Endothelial cell of umbilical vein (primary cell): ENCODE data around the gene SLC35D1. TPM values are rescaled to one million over a fixed set of nuclear protein-coding genes. Genes with fewer than 3 reads are reported as not detected.

Source experiments
- BruUV-seq: library from RNA; stranded (reverse); fragments of 400-500 nt; replicated peaks from 2 replicates; lab custom pipeline; 2021; lab: Mats Ljungman, UMichigan
- CTCF ChIA-PET: fragments of 300-600, 350-600 bp; sonication (Branson Sonifier 250); formaldehyde crosslinking; loops from one replicate; lab custom pipeline; 2021; ENCODE audit warnings: antibody characterized with exemption, inconsistent platforms; lab: Charles Lee
- POLR2A ChIA-PET: fragments of 300-600, 350-600 bp; sonication (Branson Sonifier 250); formaldehyde crosslinking; loops from one replicate; lab custom pipeline; 2021; ENCODE audit warnings: antibody characterized with exemption, inconsistent platforms; lab: Charles Lee
- DNase-seq: peaks from one replicate; pipeline ENCODE4 v3.0.0-alpha.2; 2011; ENCODE audit warnings: low read depth, low spot score
- FAIRE-seq: peaks from 2 replicates; lab custom pipeline; 2011; peaks lifted over from hg19 to GRCh38; lab: Jason Lieb, UNC
- H2AFZ ChIP-seq: 2 replicates; pipeline ENCODE4 v1.6.0; 2012; ENCODE audit warnings: low read depth, low read length, control low read depth, inconsistent platforms
- H3K27ac ChIP-seq: 2 replicates; pipeline ENCODE4 v1.5.1; 2011; ENCODE audit warnings: low read depth, mild to moderate bottlenecking, control low read depth, low read length, moderate library complexity; ENCODE audit not compliant: insufficient read depth
- H3K27me3 ChIP-seq, 2 experiments: 2 replicates each; pipeline versions ENCODE4 v1.6.0 to v1.6.1; 2011; ENCODE audit warnings: low read length in 2 of 2, mixed read lengths in 1 of 2; ENCODE audit not compliant: control insufficient read depth in 2 of 2, insufficient read depth in 2 of 2
- H3K36me3 ChIP-seq, 2 experiments: 2 replicates in 1 of 2; 3 replicates in 1 of 2; pipeline ENCODE4 v1.5.1; 2011; ENCODE audit warnings: low read length in 2 of 2, mild to moderate bottlenecking in 1 of 2, moderate library complexity in 1 of 2; ENCODE audit not compliant: control insufficient read depth in 2 of 2, insufficient read depth in 2 of 2; ENCODE audit errors: extremely low read depth in 1 of 2
- H3K4me1 ChIP-seq: 3 replicates; pipeline ENCODE4 v1.5.1; 2011; ENCODE audit warnings: mild to moderate bottlenecking, low read length; ENCODE audit not compliant: control insufficient read depth, insufficient read depth; ENCODE audit errors: extremely low read depth
- H3K4me2 ChIP-seq: 2 replicates; pipeline ENCODE4 v1.6.1; 2011; ENCODE audit warnings: low read length, control low read depth, mixed read lengths; ENCODE audit not compliant: insufficient read depth
- H3K4me3 ChIP-seq, 3 experiments: fragments of 200-600 bp in 1 of 3; sonication (generic), shearing (Covaris generic) in 1 of 3; replicated peaks in 1 of 3; 2 replicates each; pipeline ENCODE4 v1.5.1; 2011 to 2016; ENCODE audit warnings: control low read depth in 3 of 3, low read length in 3 of 3, mild to moderate bottlenecking in 2 of 3, inconsistent platforms in 1 of 3, low read depth in 1 of 3, moderate library complexity in 1 of 3; ENCODE audit not compliant: insufficient read depth in 1 of 3
- H3K79me2 ChIP-seq: 2 replicates; pipeline ENCODE4 v1.6.0; 2012; ENCODE audit warnings: low read length, inconsistent platforms; ENCODE audit not compliant: control insufficient read depth, insufficient read depth
- H3K9ac ChIP-seq: replicated peaks from 2 replicates; pipeline ENCODE3; 2011; ENCODE audit warnings: low read length, control low read depth; ENCODE audit not compliant: insufficient read depth; ENCODE audit errors: extremely low read depth
- H3K9me1 ChIP-seq: replicated peaks from 3 replicates; pipeline ENCODE4 v1.6.0; 2011; ENCODE audit warnings: mild to moderate bottlenecking, low read length; ENCODE audit not compliant: control insufficient read depth, insufficient read depth; ENCODE audit errors: extremely low read depth
- H3K9me3 ChIP-seq: replicated peaks from 2 replicates; pipeline ENCODE4 v1.5.1; 2012; ENCODE audit warnings: low read length, inconsistent platforms; ENCODE audit not compliant: control insufficient read depth, insufficient read depth
- H4K20me1 ChIP-seq: replicated peaks from 2 replicates; pipeline ENCODE3; 2011; ENCODE audit warnings: mild to moderate bottlenecking, low read length; ENCODE audit not compliant: control insufficient read depth, insufficient read depth; ENCODE audit errors: extremely low read depth
- CTCF ChIP-seq, 2 donors: IDR thresholded peaks; 1 replicate in 1 of 2; 2 replicates in 1 of 2; pipeline ENCODE4 v1.5.1; 2011; ENCODE audit warnings: low read length in 2 of 2, mild to moderate bottlenecking in 2 of 2, moderate library complexity in 2 of 2, control low read depth in 1 of 2, inconsistent platforms in 1 of 2, low read depth in 1 of 2; ENCODE audit not compliant: insufficient read depth in 1 of 2; ENCODE audit errors: extremely low read depth in 1 of 2
- EZH2 ChIP-seq: IDR thresholded peaks from 2 replicates; pipeline ENCODE4 v1.6.1; 2012; ENCODE audit warnings: borderline replicate concordance, low read depth, mild to moderate bottlenecking, moderate library complexity, low read length, inconsistent platforms; ENCODE audit not compliant: severe bottlenecking
- FOS ChIP-seq: IDR thresholded peaks from 2 replicates; pipeline ENCODE4 v1.6.1; 2011; ENCODE audit warnings: mild to moderate bottlenecking, low read length, moderate library complexity, borderline replicate concordance; ENCODE audit not compliant: insufficient read depth
- GATA2 ChIP-seq: IDR thresholded peaks from 2 replicates; pipeline ENCODE4 v1.7.0; 2011; ENCODE audit warnings: low read depth, mild to moderate bottlenecking, moderate library complexity, mixed read lengths, low read length; ENCODE audit not compliant: insufficient read length, insufficient read depth
- JUN ChIP-seq: IDR thresholded peaks from 2 replicates; pipeline ENCODE4 v1.6.1; 2011; ENCODE audit warnings: borderline replicate concordance, low read depth; ENCODE audit not compliant: insufficient read length, insufficient read depth
- MAX ChIP-seq: IDR thresholded peaks from 2 replicates; pipeline ENCODE4 v1.6.1; 2011; ENCODE audit not compliant: insufficient read depth, insufficient read length
- MYC ChIP-seq: IDR thresholded peaks from one replicate; pipeline ENCODE4 v1.6.1; 2011; ENCODE audit warnings: mild to moderate bottlenecking, low read depth, low read length
- POLR2A ChIP-seq: IDR thresholded peaks from 2 replicates; pipeline ENCODE4 v1.6.1; 2012; ENCODE audit warnings: low read depth, mild to moderate bottlenecking, control low read depth, low read length
- POLR2AphosphoS5 ChIP-seq: IDR thresholded peaks from 2 replicates; pipeline ENCODE4 v1.6.1; 2012; ENCODE audit warnings: low read depth, mild to moderate bottlenecking, control low read depth, low read length, moderate library complexity; ENCODE audit not compliant: insufficient read depth
- dilution Hi-C: fragments of 300-500 bp; cut with MboI; formaldehyde crosslinking; loops from one replicate; pipeline ENCODE4 v1.15.0; 2019; ENCODE audit warnings: low sequenced_read_pairs; ENCODE audit not compliant: extremely low pct_ligation_motif_present
- intact Hi-C: fragments of 100-400 bp; cut with micrococcal nuclease; formaldehyde crosslinking; loops from one replicate; pipeline ENCODE4 v1.10.0; 2022
- polyA plus RNA-seq, 4 experiments: library from polyadenylated mRNA; depleted of rRNA in 3 of 4; stranded (reverse) in 3 of 4; unstranded in 1 of 4; fragments of >200 nt; gene quantifications; 2 replicates each; pipeline versions ENCODE4 v1.2.1 to v1.2.3, GENCODE V29; 2011 to 2012; ENCODE audit warnings: missing spikeins in 1 of 4
- total RNA-seq: library from RNA; stranded (reverse); gene quantifications from 2 replicates; pipeline ENCODE4 v1.2.3, GENCODE V29; 2021

Gene SLC35D1
- total and polyA plus RNA-seq, 2 donors (not counting 3 experiments of a cell fraction or from before 2014, with no cell fraction given): 3.5 to 6.6 TPM

- intact Hi-C loops (loop anchor here (2.0 kb wide), 1 partner anchor 51 kb away; no protein-coding TSS in a partner anchor), dilution Hi-C loops (no loop called here)
- no peak overlapping the region for H3K9ac ChIP-seq
- FAIRE-seq: no peak
- peaks cover 3 to 40% of the 10 kb centered on the region in 2 experiments for H3K36me3 ChIP-seq
- no TSS peak for BruUV-seq
- ChIA-PET CTCF (interaction anchor here (0.8 to 1.4 kb wide), 7 partner anchors 8 to 217 kb away, joined by 3 to 4 read pairs (median 3); partner anchors contain the start of gene SLC35D1), POLR2A (no interaction called here)
- H3K4me3 ChIP-seq: no peak overlapping the region
- no peak for DNase-seq
- TF ChIP-seq JUN (no peak), POLR2AphosphoS5 (no peak), MYC (no peak), GATA2 (no peak), POLR2A (no peak), EZH2 (no peak), CTCF (IDR thresholded peaks at IDR 0.05; ENCODE audit: extremely low read depth in 1 of 2, insufficient read depth in 1 of 2, low read depth in 1 of 2, low read length in 2 of 2) (no peak), MAX (no peak), FOS (no peak)
- H3K9me1 ChIP-seq: no peaks in the 10 kb centered on the region
- no peaks in the 10 kb centered on the region for H3K27me3 ChIP-seq
- H3K9me3 ChIP-seq: no peaks in the 10 kb centered on the region
- H3K4me2 ChIP-seq: no peak overlapping the region
- no peaks in the 10 kb centered on the region for H4K20me1 ChIP-seq
- H3K79me2 ChIP-seq: no peaks in the 10 kb centered on the region
- no peak overlapping the region for H2AFZ ChIP-seq
- H3K27ac ChIP-seq: no peak overlapping the region
- no peaks in the 10 kb centered on the region for H3K4me1 ChIP-seq
Measured at GRCh38 chr1:66981679-66982078, 72.3 kb downstream of the SLC35D1 start.
